ENCODE results near the gene C3AR1.

DNA sequence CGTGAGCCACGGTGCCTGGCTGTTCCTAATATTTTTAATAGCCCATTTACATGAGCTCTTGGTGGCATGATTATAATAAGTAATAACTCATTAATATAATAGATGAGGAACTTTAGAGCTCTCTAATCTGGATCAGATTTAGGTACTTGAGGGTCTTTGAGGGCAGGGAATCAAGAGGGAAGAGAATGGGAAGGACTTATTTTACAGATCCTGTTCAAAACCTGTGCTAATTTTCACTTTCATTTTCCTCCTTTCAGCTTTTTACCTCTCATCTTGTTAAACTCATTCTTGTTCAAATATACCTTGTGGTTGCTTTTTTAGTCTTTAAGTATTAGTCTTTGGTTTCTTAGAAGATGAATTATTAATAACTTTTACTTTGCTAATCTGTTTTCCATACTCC is 21.5 kb upstream of the C3AR1 start:
- TF ChIP-seq POLR2A (IDR thresholded peaks at IDR 0.05; ENCODE audit: low read depth, low read length) (no peak), POLR2AphosphoS5 (IDR thresholded peaks at IDR 0.05; ENCODE audit: low read depth, low read length) (no peak)

Measured in GM12891 (cell line).